Measurements from ENCODE around the gene KLK1.

GRCh38 chr19:50790922-50791467, 32.6 kb downstream of the KLK1 start:
- TF ChIP-seq, protein P1, sequence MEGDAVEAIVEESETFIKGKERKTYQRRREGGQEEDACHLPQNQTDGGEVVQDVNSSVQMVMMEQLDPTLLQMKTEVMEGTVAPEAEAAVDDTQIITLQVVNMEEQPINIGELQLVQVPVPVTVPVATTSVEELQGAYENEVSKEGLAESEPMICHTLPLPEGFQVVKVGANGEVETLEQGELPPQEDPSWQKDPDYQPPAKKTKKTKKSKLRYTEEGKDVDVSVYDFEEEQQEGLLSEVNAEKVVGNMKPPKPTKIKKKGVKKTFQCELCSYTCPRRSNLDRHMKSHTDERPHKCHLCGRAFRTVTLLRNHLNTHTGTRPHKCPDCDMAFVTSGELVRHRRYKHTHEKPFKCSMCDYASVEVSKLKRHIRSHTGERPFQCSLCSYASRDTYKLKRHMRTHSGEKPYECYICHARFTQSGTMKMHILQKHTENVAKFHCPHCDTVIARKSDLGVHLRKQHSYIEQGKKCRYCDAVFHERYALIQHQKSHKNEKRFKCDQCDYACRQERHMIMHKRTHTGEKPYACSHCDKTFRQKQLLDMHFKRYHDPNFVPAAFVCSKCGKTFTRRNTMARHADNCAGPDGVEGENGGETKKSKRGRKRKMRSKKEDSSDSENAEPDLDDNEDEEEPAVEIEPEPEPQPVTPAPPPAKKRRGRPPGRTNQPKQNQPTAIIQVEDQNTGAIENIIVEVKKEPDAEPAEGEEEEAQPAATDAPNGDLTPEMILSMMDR (IDR thresholded peaks at IDR 0.05; ENCODE audit: poor library complexity, severe bottlenecking), result no peak
- TF ChIP-seq, protein P2, sequence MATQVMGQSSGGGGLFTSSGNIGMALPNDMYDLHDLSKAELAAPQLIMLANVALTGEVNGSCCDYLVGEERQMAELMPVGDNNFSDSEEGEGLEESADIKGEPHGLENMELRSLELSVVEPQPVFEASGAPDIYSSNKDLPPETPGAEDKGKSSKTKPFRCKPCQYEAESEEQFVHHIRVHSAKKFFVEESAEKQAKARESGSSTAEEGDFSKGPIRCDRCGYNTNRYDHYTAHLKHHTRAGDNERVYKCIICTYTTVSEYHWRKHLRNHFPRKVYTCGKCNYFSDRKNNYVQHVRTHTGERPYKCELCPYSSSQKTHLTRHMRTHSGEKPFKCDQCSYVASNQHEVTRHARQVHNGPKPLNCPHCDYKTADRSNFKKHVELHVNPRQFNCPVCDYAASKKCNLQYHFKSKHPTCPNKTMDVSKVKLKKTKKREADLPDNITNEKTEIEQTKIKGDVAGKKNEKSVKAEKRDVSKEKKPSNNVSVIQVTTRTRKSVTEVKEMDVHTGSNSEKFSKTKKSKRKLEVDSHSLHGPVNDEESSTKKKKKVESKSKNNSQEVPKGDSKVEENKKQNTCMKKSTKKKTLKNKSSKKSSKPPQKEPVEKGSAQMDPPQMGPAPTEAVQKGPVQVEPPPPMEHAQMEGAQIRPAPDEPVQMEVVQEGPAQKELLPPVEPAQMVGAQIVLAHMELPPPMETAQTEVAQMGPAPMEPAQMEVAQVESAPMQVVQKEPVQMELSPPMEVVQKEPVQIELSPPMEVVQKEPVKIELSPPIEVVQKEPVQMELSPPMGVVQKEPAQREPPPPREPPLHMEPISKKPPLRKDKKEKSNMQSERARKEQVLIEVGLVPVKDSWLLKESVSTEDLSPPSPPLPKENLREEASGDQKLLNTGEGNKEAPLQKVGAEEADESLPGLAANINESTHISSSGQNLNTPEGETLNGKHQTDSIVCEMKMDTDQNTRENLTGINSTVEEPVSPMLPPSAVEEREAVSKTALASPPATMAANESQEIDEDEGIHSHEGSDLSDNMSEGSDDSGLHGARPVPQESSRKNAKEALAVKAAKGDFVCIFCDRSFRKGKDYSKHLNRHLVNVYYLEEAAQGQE (IDR thresholded peaks at IDR 0.05; ENCODE audit: borderline replicate concordance), result no peak
- TF ChIP-seq EZH2 (IDR thresholded peaks at IDR 0.05; ENCODE audit: borderline replicate concordance, insufficient read depth, low read length, poor library complexity, severe bottlenecking) (no peak), RAD21 (conservative IDR thresholded peaks at IDR 0.05) (no peak), SMC3 (conservative IDR thresholded peaks at IDR 0.05; ENCODE audit: poor library complexity) (no peak), POLR2AphosphoS5 (IDR thresholded peaks at IDR 0.05) (no peak), EP300 (conservative IDR thresholded peaks at IDR 0.05; ENCODE audit: poor library complexity, severe bottlenecking) (no peak)

Measured in neural cell (in vitro differentiated cells).